Fibroblast of lung (primary cell): ENCODE data around the gene SLC25A24.

Experiments
- CTCF ChIP-seq, 2 donors: IDR thresholded peaks in 1 of 2; conservative IDR thresholded peaks in 1 of 2; 1 replicate in 1 of 2; 2 replicates in 1 of 2; pipeline ENCODE4 v1.5.1; 2011 to 2012; ENCODE audit warnings: low read length in 2 of 2, control low read depth in 1 of 2, inconsistent platforms in 1 of 2, low read depth in 1 of 2, mild to moderate bottlenecking in 1 of 2
- EZH2 ChIP-seq: IDR thresholded peaks from 2 replicates; pipeline ENCODE4 v1.5.1; 2012; ENCODE audit warnings: low read length, control low read depth, mild to moderate bottlenecking; ENCODE audit errors: missing control alignments

- TF ChIP-seq CTCF (conservative IDR thresholded peaks at IDR 0.05 in 1 of 2, IDR thresholded peaks at IDR 0.05 in 1 of 2; ENCODE audit: low read depth in 1 of 2, low read length in 2 of 2), result no peak
- no peak for TF ChIP-seq EZH2
Observed at GRCh38 chr1:108129999-108130398, 70.1 kb downstream of the SLC25A24 start.
